Cardiac fibroblast (primary cell): ENCODE measurements around the gene DOK1.

Source experiments
- DNase-seq, 2 donors: peaks; one replicate each; pipeline versions ENCODE4 v3.0.0 to v3.0.0-alpha.2; 2010; ENCODE audit warnings: low read depth in 2 of 2
- H3K4me3 ChIP-seq, 2 donors: replicated peaks in 1 of 2; 1 replicate in 1 of 2; 2 replicates in 1 of 2; pipeline ENCODE4 v1.5.1; 2011; ENCODE audit warnings: low read depth in 2 of 2, low read length in 2 of 2, mild to moderate bottlenecking in 2 of 2, moderate library complexity in 1 of 2
- CTCF ChIP-seq: IDR thresholded peaks from one replicate; pipeline ENCODE4 v1.5.1; 2011; ENCODE audit warnings: low read depth, mild to moderate bottlenecking, low read length, inconsistent platforms

DOK1 gene

GRCh38 chr2:74553892-74554819 is at the start of gene DOK1, which contains the start of gene LOXL3:
DOK1 (plus strand) TSS chr2:74554720; CDS start chr2:74554755, 35 bp downstream.
LOXL3 (minus strand) TSS chr2:74553942; CDS start chr2:74552634, 1,308 bp downstream.
- peak within 1 kb of the TSS; percentile 93 to 95 for H3K4me3 ChIP-seq
- DNase-seq = peak; percentile 92 to 95
- no peak for TF ChIP-seq CTCF

- H3K4me3 ChIP-seq = peak overlapping the region; percentile 13 to 17
These were observed 48.9 kb upstream of the DOK1 start for GRCh38 chr2:74505448-74506246.

GRCh38 chr2:74507145-74507925 is 47.2 kb upstream of the DOK1 start, which contains the start of gene PCGF1:
PCGF1 (minus strand) TSS chr2:74507695; CDS start chr2:74507668, 27 bp downstream.
- peak within 1 kb of the TSS; percentile 97 for H3K4me3 ChIP-seq
- DNase-seq = peak; percentile 98 to 99
- peak; percentile 30 for TF ChIP-seq CTCF

More at GRCh38 chr2:74505448-74506246, 48.9 kb upstream of the DOK1 start:
- TF ChIP-seq CTCF = no peak
- DNase-seq = no peak

- no peak for TF ChIP-seq CTCF
- peak; percentile 41 to 46 for DNase-seq
- H3K4me3 ChIP-seq = peak overlapping the region; percentile 97
These were observed 46.5 kb upstream of the DOK1 start for GRCh38 chr2:74507926-74508520.

- DNase-seq = no peak
- no peak for TF ChIP-seq CTCF
- no peak overlapping the region for H3K4me3 ChIP-seq
These were observed 44.2 kb upstream of the DOK1 start for GRCh38 chr2:74510272-74510671.
